K562 (cell line): ENCODE measurements around the gene CFL2. TPM values are rescaled to one million over a fixed set of nuclear protein-coding genes. Genes with fewer than 3 reads are reported as not detected.

Experiments
- COPS2 ChIP-seq: fragments of 450-650 bp; conservative IDR thresholded peaks from 2 replicates; pipeline ENCODE4 v1.6.1; 2016; ENCODE audit warnings: mild to moderate bottlenecking, moderate library complexity
- DNMT1 ChIP-seq: fragments of 450-650 bp; IDR thresholded peaks from 2 replicates; pipeline ENCODE4 v1.6.1; 2016; ENCODE audit warnings: antibody characterized with exemption, mild to moderate bottlenecking
- ELF2 ChIP-seq: fragments of 250-450 bp; sonication (Bioruptor Pico); IDR thresholded peaks from 2 replicates; pipeline ENCODE4 v1.5.0; 2021; ENCODE audit warnings: mild to moderate bottlenecking
- MBD1 ChIP-seq: fragments of 250-450 bp; sonication (Bioruptor Pico); IDR thresholded peaks from 2 replicates; pipeline ENCODE4 v1.8.0; 2022; ENCODE audit warnings: inconsistent platforms
- PHF8 ChIP-seq: fragments of 200-600 bp; sonication (generic); IDR thresholded peaks from 2 replicates; pipeline ENCODE4 v1.6.1; 2012; ENCODE audit warnings: mixed run types, mild to moderate bottlenecking, inconsistent platforms, low read length, moderate library complexity, borderline replicate concordance
- POLR2A ChIP-seq: fragments of 450-650 bp; conservative IDR thresholded peaks from 2 replicates; pipeline ENCODE4 v1.6.1; 2016
- SIN3A ChIP-seq, 2 experiments: fragments of 150-350 bp in 1 of 2; IDR thresholded peaks; 2 replicates each; pipeline ENCODE4 v1.6.1; 2011 to 2016; ENCODE audit warnings: borderline replicate concordance in 2 of 2, low read depth in 2 of 2, low read length in 2 of 2, mild to moderate bottlenecking in 2 of 2, moderate library complexity in 2 of 2; ENCODE audit not compliant: control insufficient read depth in 1 of 2
- STAT5A ChIP-seq: IDR thresholded peaks from 2 replicates; pipeline ENCODE4 v1.6.1; 2012; ENCODE audit warnings: low read length, inconsistent platforms, borderline replicate concordance
- ZNF133 ChIP-seq: fragments of 250-450 bp; sonication (Bioruptor Pico); IDR thresholded peaks from 2 replicates; pipeline ENCODE4 v1.4.0; 2020; ENCODE audit warnings: mild to moderate bottlenecking
- ZNF165 ChIP-seq: fragments of 250-450 bp; sonication (Bioruptor Pico); IDR thresholded peaks from 2 replicates; pipeline ENCODE4 v1.4.0; 2020; ENCODE audit warnings: borderline replicate concordance
- ZNF175 ChIP-seq: fragments of 200-800 bp; sonication (Bioruptor generic); IDR thresholded peaks from 2 replicates; pipeline ENCODE4 v1.6.1; 2016; ENCODE audit warnings: low read depth, mild to moderate bottlenecking, missing genetic modification characterization, missing compliant biosample characterization
- ZNF280A ChIP-seq: fragments of 450-650 bp; IDR thresholded peaks from 2 replicates; pipeline ENCODE4 v1.6.1; 2018; ENCODE audit warnings: mild to moderate bottlenecking, low read depth; ENCODE audit not compliant: partially characterized antibody
- polyA plus RNA-seq, 8 experiments: library from polyadenylated mRNA; depleted of rRNA in 4 of 8; stranded (reverse) in 5 of 8; unstranded in 3 of 8; fragments of >200 nt; fragmentation: Nextera tagmentation in 2 of 8; fragmentation: Illumina TruSeq in 1 of 8; extraction: Ambion mirVana in 2 of 8; extraction: Trizol in 1 of 8; gene quantifications; 2 replicates each; pipeline versions ENCODE4 v1.2.1 to v1.2.3, GENCODE V29; 2011 to 2014; ENCODE audit warnings: inconsistent platforms in 1 of 8, missing spikeins in 1 of 8
- total RNA-seq, 7 experiments: library from RNA; depleted of rRNA in 6 of 7; stranded (reverse); fragments of >200 nt in 6 of 7; fragmentation: Illumina TruSeq in 2 of 7; extraction: Trizol in 2 of 7; gene quantifications; 2 replicates each; pipeline versions ENCODE4 v1.2.1 to v1.2.3, GENCODE V29; 2011 to 2021; ENCODE audit warnings: low replicate concordance in 1 of 7
- TF ChIP-seq, protein P1 (sequence below): fragments of 450-650 bp; IDR thresholded peaks from 2 replicates; pipeline ENCODE4 v1.6.1; 2016; ENCODE audit warnings: mild to moderate bottlenecking, moderate library complexity

The CFL2 gene
- total and polyA plus RNA-seq, 9 of the 15 experiments (the other 6 are each of a cell fraction or from before 2014, with no cell fraction given) = 2.0 to 12.7 (median 5.1) TPM

DNA sequence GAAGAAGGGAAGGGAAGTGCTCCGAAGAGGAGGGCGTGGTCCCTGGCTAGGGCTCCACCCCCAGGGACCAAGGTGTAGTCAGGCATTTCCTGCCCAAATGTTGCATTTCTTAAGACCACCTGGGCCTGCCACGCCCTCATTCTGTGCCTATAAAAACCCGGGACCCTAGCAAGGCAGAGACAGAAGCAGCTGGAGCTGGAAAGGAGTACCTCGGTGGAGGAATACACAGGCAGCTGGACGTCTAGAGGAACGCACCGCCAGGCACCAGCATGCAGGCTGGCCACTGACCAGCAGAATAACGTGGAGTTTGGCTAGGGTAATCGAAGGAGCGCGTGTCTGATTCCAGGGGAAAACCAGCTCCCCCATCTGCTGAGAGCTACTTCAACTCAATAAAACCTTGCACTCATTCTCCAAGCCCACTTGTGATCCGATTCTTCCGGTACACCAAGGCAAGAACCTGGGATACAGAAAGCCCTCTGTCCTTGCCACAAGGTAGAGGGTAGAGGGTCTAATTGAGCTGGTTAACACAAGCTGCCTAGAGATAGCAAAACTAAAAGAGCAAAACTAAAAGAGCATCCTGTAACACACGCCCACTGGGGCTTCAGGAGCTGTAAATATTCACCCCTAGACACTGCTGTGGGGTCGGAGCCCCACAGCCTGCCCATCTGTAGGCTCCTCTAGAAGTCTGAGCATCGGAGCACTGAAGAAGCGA is 21.0 kb downstream of the CFL2 start (continued):
- TF ChIP-seq, protein P1, sequence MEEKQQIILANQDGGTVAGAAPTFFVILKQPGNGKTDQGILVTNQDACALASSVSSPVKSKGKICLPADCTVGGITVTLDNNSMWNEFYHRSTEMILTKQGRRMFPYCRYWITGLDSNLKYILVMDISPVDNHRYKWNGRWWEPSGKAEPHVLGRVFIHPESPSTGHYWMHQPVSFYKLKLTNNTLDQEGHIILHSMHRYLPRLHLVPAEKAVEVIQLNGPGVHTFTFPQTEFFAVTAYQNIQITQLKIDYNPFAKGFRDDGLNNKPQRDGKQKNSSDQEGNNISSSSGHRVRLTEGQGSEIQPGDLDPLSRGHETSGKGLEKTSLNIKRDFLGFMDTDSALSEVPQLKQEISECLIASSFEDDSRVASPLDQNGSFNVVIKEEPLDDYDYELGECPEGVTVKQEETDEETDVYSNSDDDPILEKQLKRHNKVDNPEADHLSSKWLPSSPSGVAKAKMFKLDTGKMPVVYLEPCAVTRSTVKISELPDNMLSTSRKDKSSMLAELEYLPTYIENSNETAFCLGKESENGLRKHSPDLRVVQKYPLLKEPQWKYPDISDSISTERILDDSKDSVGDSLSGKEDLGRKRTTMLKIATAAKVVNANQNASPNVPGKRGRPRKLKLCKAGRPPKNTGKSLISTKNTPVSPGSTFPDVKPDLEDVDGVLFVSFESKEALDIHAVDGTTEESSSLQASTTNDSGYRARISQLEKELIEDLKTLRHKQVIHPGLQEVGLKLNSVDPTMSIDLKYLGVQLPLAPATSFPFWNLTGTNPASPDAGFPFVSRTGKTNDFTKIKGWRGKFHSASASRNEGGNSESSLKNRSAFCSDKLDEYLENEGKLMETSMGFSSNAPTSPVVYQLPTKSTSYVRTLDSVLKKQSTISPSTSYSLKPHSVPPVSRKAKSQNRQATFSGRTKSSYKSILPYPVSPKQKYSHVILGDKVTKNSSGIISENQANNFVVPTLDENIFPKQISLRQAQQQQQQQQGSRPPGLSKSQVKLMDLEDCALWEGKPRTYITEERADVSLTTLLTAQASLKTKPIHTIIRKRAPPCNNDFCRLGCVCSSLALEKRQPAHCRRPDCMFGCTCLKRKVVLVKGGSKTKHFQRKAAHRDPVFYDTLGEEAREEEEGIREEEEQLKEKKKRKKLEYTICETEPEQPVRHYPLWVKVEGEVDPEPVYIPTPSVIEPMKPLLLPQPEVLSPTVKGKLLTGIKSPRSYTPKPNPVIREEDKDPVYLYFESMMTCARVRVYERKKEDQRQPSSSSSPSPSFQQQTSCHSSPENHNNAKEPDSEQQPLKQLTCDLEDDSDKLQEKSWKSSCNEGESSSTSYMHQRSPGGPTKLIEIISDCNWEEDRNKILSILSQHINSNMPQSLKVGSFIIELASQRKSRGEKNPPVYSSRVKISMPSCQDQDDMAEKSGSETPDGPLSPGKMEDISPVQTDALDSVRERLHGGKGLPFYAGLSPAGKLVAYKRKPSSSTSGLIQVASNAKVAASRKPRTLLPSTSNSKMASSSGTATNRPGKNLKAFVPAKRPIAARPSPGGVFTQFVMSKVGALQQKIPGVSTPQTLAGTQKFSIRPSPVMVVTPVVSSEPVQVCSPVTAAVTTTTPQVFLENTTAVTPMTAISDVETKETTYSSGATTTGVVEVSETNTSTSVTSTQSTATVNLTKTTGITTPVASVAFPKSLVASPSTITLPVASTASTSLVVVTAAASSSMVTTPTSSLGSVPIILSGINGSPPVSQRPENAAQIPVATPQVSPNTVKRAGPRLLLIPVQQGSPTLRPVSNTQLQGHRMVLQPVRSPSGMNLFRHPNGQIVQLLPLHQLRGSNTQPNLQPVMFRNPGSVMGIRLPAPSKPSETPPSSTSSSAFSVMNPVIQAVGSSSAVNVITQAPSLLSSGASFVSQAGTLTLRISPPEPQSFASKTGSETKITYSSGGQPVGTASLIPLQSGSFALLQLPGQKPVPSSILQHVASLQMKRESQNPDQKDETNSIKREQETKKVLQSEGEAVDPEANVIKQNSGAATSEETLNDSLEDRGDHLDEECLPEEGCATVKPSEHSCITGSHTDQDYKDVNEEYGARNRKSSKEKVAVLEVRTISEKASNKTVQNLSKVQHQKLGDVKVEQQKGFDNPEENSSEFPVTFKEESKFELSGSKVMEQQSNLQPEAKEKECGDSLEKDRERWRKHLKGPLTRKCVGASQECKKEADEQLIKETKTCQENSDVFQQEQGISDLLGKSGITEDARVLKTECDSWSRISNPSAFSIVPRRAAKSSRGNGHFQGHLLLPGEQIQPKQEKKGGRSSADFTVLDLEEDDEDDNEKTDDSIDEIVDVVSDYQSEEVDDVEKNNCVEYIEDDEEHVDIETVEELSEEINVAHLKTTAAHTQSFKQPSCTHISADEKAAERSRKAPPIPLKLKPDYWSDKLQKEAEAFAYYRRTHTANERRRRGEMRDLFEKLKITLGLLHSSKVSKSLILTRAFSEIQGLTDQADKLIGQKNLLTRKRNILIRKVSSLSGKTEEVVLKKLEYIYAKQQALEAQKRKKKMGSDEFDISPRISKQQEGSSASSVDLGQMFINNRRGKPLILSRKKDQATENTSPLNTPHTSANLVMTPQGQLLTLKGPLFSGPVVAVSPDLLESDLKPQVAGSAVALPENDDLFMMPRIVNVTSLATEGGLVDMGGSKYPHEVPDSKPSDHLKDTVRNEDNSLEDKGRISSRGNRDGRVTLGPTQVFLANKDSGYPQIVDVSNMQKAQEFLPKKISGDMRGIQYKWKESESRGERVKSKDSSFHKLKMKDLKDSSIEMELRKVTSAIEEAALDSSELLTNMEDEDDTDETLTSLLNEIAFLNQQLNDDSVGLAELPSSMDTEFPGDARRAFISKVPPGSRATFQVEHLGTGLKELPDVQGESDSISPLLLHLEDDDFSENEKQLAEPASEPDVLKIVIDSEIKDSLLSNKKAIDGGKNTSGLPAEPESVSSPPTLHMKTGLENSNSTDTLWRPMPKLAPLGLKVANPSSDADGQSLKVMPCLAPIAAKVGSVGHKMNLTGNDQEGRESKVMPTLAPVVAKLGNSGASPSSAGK = peak; percentile 40; the same call in 1 of the 2 replicates
- TF ChIP-seq ZNF165 = no peak
- no peak for TF ChIP-seq ZNF133
- no peak for TF ChIP-seq COPS2
- peak; percentile 25; the same call in 1 of the 2 replicates for TF ChIP-seq PHF8
- no peak for TF ChIP-seq STAT5A
- TF ChIP-seq DNMT1 = no peak
- no peak for TF ChIP-seq SIN3A (IDR thresholded peaks at IDR 0.05; ENCODE audit: borderline replicate concordance in 2 of 2, control insufficient read depth in 1 of 2, low read depth in 2 of 2, low read length in 2 of 2)
- no peak for TF ChIP-seq MBD1 (CRISPR knock-in tag)
- no peak for TF ChIP-seq ZNF175 (CRISPR knock-in tag)
- no peak for TF ChIP-seq ELF2 (CRISPR knock-in tag)
- no peak for TF ChIP-seq ZNF280A
- peak; percentile 50; the same call in 1 of the 2 replicates for TF ChIP-seq POLR2A
